Adrenal gland (tissue), 12 donors: Measurements from ENCODE around the gene SKOR1. TPM values are rescaled to one million over a fixed set of nuclear protein-coding genes. Genes with fewer than 3 reads are reported as not detected.

Source experiments
- DNase-seq, 7 donors: peaks; one replicate each; pipeline ENCODE4 v3.0.0-alpha.2; 2019 to 2020
- H3K27ac ChIP-seq, 5 donors: fragments of 200-600 bp; sonication (generic) in 4 of 5; 1 replicate in 3 of 5; 2 replicates in 2 of 5; pipeline versions ENCODE4 v1.5.1 to v1.8.0; 2016 to 2020; ENCODE audit warnings: mild to moderate bottlenecking in 1 of 5
- H3K27me3 ChIP-seq: fragments of 200-600 bp; 2 replicates; pipeline ENCODE4 v1.8.0; 2021
- H3K36me3 ChIP-seq, 2 donors: fragments of 200-600 bp; replicated peaks in 1 of 2; 1 replicate in 1 of 2; 2 replicates in 1 of 2; pipeline versions ENCODE4 v1.5.1 to v1.8.0; 2018 to 2022
- H3K4me1 ChIP-seq, 2 donors: fragments of 200-600 bp; replicated peaks in 1 of 2; 1 replicate in 1 of 2; 2 replicates in 1 of 2; pipeline versions ENCODE4 v1.5.1 to v1.8.0; 2018 to 2021
- H3K4me3 ChIP-seq, 4 donors: fragments of 200-600 bp; sonication (generic) in 3 of 4; one replicate each; pipeline ENCODE4 v1.5.1; 2016 to 2018
- H3K9me3 ChIP-seq, 3 donors: fragments of 200-600 bp; sonication (generic) in 1 of 3; replicated peaks in 1 of 3; 1 replicate in 2 of 3; 2 replicates in 1 of 3; pipeline versions ENCODE4 v1.5.1 to v1.8.0; 2016 to 2021
- POLR2A ChIP-seq, 2 donors: fragments of 450-650 bp; IDR thresholded peaks; one replicate each; pipeline ENCODE4 v1.6.1; 2017; ENCODE audit warnings: antibody characterized with exemption in 2 of 2, mild to moderate bottlenecking in 2 of 2, moderate library complexity in 1 of 2
- WGBS, 4 donors: extraction: QIAGEN DNeasy Blood & Tissue Kit in 2 of 4; methylation state at CpG; one replicate each; pipeline versions ENCODE4 v1.1.5 to v1.1.7; 2013 to 2017; 5-methylcytosine and 5-hydroxymethylcytosine counted together
- intact Hi-C, 2 donors: fragments of 100-400 bp; cut with DNase I; formaldehyde crosslinking; loops; one replicate each; pipeline versions ENCODE4 v1.14.1 to v1.15.0; 2022 to 2023
- polyA plus RNA-seq, 3 donors: library from polyadenylated mRNA; stranded (reverse); fragments of 200-250 nt in 2 of 3; fragments of 350-450 nt in 1 of 3; fragmentation: Illumina TruSeq in 1 of 3; extraction: RNeasy Lipid Tissue Mini Kit (QIAGEN cat#74804) in 1 of 3; gene quantifications; one replicate each; pipeline ENCODE4 v1.2.3, GENCODE V29; 2013 to 2014
- total RNA-seq, 9 donors: library from RNA; depleted of rRNA in 4 of 9; stranded (reverse); fragments of >200 nt in 4 of 9; fragments of 120-200 nt in 1 of 9; fragmentation: NEBNext Ultra II Directional in 1 of 9; extraction: Animal tissue kit (Norgen Biotek cat#: 25700) in 1 of 9; gene quantifications; one replicate each; pipeline versions ENCODE4 v1.1.0 to v1.2.4, GENCODE V29; 2013 to 2023
- TF ChIP-seq, protein P1 (sequence below), 6 experiments: fragments of 450-650 bp in 4 of 6; fragments of 200-600 bp in 2 of 6; sonication (generic) in 1 of 6; IDR thresholded peaks; 1 replicate in 5 of 6; 2 replicates in 1 of 6; pipeline versions ENCODE4 v1.5.1 to v1.8.0; 2016 to 2021; ENCODE audit warnings: antibody characterized with exemption in 6 of 6, mild to moderate bottlenecking in 2 of 6, moderate library complexity in 1 of 6
- donor health status: healthy with polysubstance abuse.
- donor health status: Bipolar disorder and iron deficiency.
- donor health status: DM: yes; HTN: yes; CAD: no.
- donor health status: DM: no; HTN: no; CAD: no.
- donor health status: DM: no; HTN: no; CAD: no.
- donor health status: DM: yes; HTN: yes; CAD: no.

The SKOR1 gene
- total and polyA plus RNA-seq, 12 donors = 0.17 to 1.3 (median 0.53) TPM; not detected in 1

DNA sequence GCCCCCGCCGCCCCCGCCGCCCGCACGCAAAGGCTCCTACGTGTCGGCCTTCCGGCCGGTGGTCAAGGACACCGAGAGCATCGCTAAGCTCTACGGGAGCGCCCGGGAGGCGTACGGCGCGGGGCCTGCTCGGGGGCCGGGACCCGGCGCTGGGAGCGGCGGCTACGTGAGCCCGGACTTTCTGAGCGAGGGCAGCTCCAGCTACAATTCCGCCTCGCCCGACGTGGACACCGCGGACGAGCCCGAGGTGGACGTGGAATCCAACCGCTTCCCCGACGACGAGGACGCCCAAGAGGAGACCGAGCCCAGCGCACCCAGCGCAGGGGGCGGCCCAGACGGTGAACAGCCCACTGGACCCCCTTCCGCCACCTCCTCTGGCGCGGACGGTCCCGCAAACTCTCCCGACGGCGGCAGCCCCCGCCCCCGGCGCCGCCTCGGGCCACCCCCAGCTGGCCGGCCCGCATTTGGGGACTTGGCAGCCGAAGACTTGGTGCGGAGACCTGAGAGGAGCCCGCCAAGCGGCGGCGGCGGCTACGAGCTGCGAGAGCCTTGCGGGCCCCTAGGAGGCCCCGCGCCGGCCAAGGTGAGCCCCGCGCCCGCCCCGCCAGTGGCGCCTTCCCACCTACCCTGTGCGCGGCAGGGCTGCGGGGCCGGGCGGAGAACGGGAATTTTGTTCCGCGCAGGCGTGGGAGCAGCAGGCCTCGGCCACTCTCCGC, 2.4 kb downstream of the SKOR1 start:
- intact Hi-C loops = no loop called here
- peak in 1 of 7 donors; percentile 7 for DNase-seq
- WGBS, 4 donors = 3 to 11% (median 8%) methylated on average over 2 to 91 of the region's 91 CpGs
- Histone ChIP-seq H3K27me3 (peaks cover 98% of the 10 kb centered on the region), H3K4me1 (peaks cover 28 to 49% of the 10 kb centered on the region in 2 donors), H3K36me3 (no peaks in the 10 kb centered on the region), H3K4me3 (peak overlapping the region in 1 of 4 donors; percentile 32), H3K9me3 (no peaks in the 10 kb centered on the region), H3K27ac (no peak overlapping the region)
- TF ChIP-seq, protein P1, sequence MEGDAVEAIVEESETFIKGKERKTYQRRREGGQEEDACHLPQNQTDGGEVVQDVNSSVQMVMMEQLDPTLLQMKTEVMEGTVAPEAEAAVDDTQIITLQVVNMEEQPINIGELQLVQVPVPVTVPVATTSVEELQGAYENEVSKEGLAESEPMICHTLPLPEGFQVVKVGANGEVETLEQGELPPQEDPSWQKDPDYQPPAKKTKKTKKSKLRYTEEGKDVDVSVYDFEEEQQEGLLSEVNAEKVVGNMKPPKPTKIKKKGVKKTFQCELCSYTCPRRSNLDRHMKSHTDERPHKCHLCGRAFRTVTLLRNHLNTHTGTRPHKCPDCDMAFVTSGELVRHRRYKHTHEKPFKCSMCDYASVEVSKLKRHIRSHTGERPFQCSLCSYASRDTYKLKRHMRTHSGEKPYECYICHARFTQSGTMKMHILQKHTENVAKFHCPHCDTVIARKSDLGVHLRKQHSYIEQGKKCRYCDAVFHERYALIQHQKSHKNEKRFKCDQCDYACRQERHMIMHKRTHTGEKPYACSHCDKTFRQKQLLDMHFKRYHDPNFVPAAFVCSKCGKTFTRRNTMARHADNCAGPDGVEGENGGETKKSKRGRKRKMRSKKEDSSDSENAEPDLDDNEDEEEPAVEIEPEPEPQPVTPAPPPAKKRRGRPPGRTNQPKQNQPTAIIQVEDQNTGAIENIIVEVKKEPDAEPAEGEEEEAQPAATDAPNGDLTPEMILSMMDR (IDR thresholded peaks at IDR 0.05) = no peak
- no peak for TF ChIP-seq POLR2A (IDR thresholded peaks at IDR 0.05)

GRCh38 chr15:67828278-67828968, 3.1 kb downstream of the SKOR1 start:
- Histone ChIP-seq H3K27me3 (peaks cover 96% of the 10 kb centered on the region), H3K9me3 (no peaks in the 10 kb centered on the region), H3K36me3 (no peaks in the 10 kb centered on the region), H3K27ac (no peak overlapping the region), H3K4me1 (peaks cover 22 to 53% of the 10 kb centered on the region in 2 donors), H3K4me3 (peak overlapping the region in 1 of 4 donors; percentile 32)
- intact Hi-C loops = no loop called here
- DNase-seq = no peak
- TF ChIP-seq, protein P1 (IDR thresholded peaks at IDR 0.05) = no peak
- TF ChIP-seq POLR2A (IDR thresholded peaks at IDR 0.05) = no peak
- 8 to 11% (median 9%) methylated on average over 34 to 40 of the region's 40 CpGs for WGBS, 4 donors

DNA sequence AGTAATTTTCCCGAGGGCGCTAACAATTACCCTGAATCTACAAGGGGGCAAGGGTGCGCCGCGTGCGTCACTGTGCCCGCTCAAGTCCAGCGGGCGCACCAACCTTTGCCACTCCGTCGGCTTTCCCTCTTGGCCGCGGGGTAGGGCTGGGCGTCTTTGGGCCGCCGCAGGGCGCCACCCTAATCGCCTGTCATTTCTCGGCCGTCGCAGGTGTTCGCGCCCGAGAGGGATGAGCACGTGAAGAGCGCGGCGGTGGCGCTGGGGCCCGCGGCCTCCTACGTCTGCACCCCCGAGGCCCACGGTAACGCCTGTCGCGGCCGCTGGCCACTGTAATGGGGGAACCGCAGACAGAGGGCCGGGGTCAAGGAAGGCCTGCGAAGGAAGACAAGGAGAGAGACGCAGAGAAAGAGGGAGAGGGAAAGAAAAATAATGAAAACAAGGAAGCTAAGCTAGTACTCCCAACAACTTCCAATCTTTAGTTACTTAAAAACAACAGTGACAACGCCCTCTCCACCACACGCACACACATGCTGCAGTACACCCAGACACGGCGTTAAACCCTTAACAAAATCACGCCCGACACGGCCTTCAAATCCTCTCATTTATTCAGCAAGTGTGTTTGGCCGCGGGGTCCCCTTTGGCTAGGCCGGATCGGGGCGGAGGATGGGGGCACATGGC, 3.8 kb downstream of the SKOR1 start:
- no peak overlapping the region for H3K27ac ChIP-seq
- peaks cover 96% of the 10 kb centered on the region for H3K27me3 ChIP-seq
- H3K9me3 ChIP-seq = no peaks in the 10 kb centered on the region
- H3K36me3 ChIP-seq = no peaks in the 10 kb centered on the region
- H3K4me3 ChIP-seq = no peak overlapping the region
- 9 to 11% (median 9%) methylated on average over 29 to 54 of the region's 54 CpGs for WGBS, 4 donors
- H3K4me1 ChIP-seq = peaks cover 27 to 55% of the 10 kb centered on the region in 2 donors
- intact Hi-C loops = no loop called here
- no peak for DNase-seq
- no peak for TF ChIP-seq POLR2A (IDR thresholded peaks at IDR 0.05)
- TF ChIP-seq, protein P1 (IDR thresholded peaks at IDR 0.05) = no peak
